ENCODE measurements around the gene NPR2.

GRCh38 chr9:35767458-35767857 lies 23.9 kb upstream of the NPR2 start:
- TF ChIP-seq CTCF (IDR thresholded peaks at IDR 0.05), result no peak
- TF ChIP-seq POLR2A (IDR thresholded peaks at IDR 0.05), result no peak

All from Peyer's patch (tissue), 4 donors.